Measurements from ENCODE around the gene CIC. TPM values are rescaled to one million over a fixed set of nuclear protein-coding genes. Genes with fewer than 3 reads are reported as not detected.
"Not testable (repeated sequence)": the region's sequence is repeated elsewhere in the genome, so short reads cannot be mapped to it uniquely, and the experiment has no call there.

Gene CIC
- total RNA-seq, 1 donor from 2014 or later: 57.9 TPM

GRCh38 chr19:42254089-42254849 is 14.8 kb upstream of the CIC start:
- no peak for DNase-seq (ENCODE audit: low spot score)

- peak; percentile 99 for DNase-seq (ENCODE audit: low spot score)
These were observed 13.9 kb upstream of the CIC start, which contains the start of gene ERF for GRCh38 chr19:42254850-42255765. TSS of gene ERF (minus strand) at chr19:42255128. CDS start at chr19:42254999, 129 bp downstream.

GRCh38 chr19:42255766-42256745 is 13.0 kb upstream of the CIC start:
- DNase-seq (ENCODE audit: low spot score): no peak

- not testable (repeated sequence) for DNase-seq (ENCODE audit: low spot score)
These were observed 11.2 kb upstream of the CIC start for GRCh38 chr19:42257842-42258241.

- DNase-seq (ENCODE audit: low spot score): no peak
These were observed 7.3 kb upstream of the CIC start for GRCh38 chr19:42261763-42262162.

- DNase-seq (ENCODE audit: low spot score): not testable (repeated sequence)
These were observed 2.9 kb upstream of the CIC start for GRCh38 chr19:42266105-42266504.

- not testable (repeated sequence) for DNase-seq (ENCODE audit: low spot score)
These were observed 2.0 kb upstream of the CIC start for GRCh38 chr19:42266928-42267603.

GRCh38 chr19:42267644-42268141 is 1.4 kb upstream of the CIC start:
- no peak for DNase-seq (ENCODE audit: low spot score)

GRCh38 chr19:42268142-42268703 is 829 bp upstream of the CIC start:
- peak; percentile 98 for DNase-seq (ENCODE audit: low spot score)

- DNase-seq (ENCODE audit: low spot score): no peak
These were observed 660 bp downstream of the CIC start for GRCh38 chr19:42269478-42270345.

- no peak for DNase-seq (ENCODE audit: low spot score)
These were observed 1.4 kb downstream of the CIC start for GRCh38 chr19:42270346-42271044.

- no peak for DNase-seq (ENCODE audit: low spot score)
These were observed 2.0 kb downstream of the CIC start for GRCh38 chr19:42271045-42271419.

- DNase-seq (ENCODE audit: low spot score): no peak
These were observed 2.9 kb downstream of the CIC start for GRCh38 chr19:42271861-42272534.

- DNase-seq (ENCODE audit: low spot score): no peak
These were observed 3.5 kb downstream of the CIC start for GRCh38 chr19:42272535-42272897.

- DNase-seq (ENCODE audit: low spot score): no peak
These were observed 3.9 kb downstream of the CIC start for GRCh38 chr19:42272989-42273406.

- no peak for DNase-seq (ENCODE audit: low spot score)
These were observed 4.5 kb downstream of the CIC start for GRCh38 chr19:42273407-42274064.

GRCh38 chr19:42274065-42274682 is 5.1 kb downstream of the CIC start:
- DNase-seq (ENCODE audit: low spot score): no peak

Measured in mesenteric fat pad (tissue), 1 donor.